K562 (cell line): ENCODE data around the gene OR2V2. TPM values are rescaled to one million over a fixed set of nuclear protein-coding genes. Genes with fewer than 3 reads are reported as not detected.
A peak's percentile ranks its signal among the peaks of the same experiment; 100 is the strongest.

Experiments used
- ATAC-seq: fragments of 200-7000 bp; cut with Tn5 transposase; 3 replicates; pipeline ENCODE4 v1.9.1; 2020; ENCODE audit warnings: moderate library complexity
- BruUV-seq: library from RNA; stranded (reverse); fragments of 400-500 nt; replicated peaks from 2 replicates; lab custom pipeline; 2021; lab: Mats Ljungman, UMichigan
- CTCF ChIA-PET: fragments of 300-600 bp; formaldehyde crosslinking; extraction: SDS; loops from one replicate; lab custom pipeline; 2021; ENCODE audit warnings: low intra/inter-chr PET ratio; lab: Yijun Ruan, JAX
- POLR2A ChIA-PET: fragments of 300-600, 350-650 bp; sonication (Branson Sonifier 250); formaldehyde crosslinking; extraction: SDS; loops from one replicate; lab custom pipeline; 2021; ENCODE audit warnings: antibody characterized with exemption, inconsistent platforms; lab: Yijun Ruan, JAX
- DNase-seq, 4 experiments: peaks; one replicate each; pipeline versions ENCODE4 v3.0.0 to v3.0.0-alpha.2; 2011 to 2018; ENCODE audit warnings: low spot score in 3 of 4, mixed read lengths in 3 of 4; ENCODE audit errors: extremely low read depth in 1 of 4
- FAIRE-seq: peaks from 2 replicates; lab custom pipeline; 2011; peaks lifted over from hg19 to GRCh38; lab: Jason Lieb, UNC
- H2AFZ ChIP-seq: 2 replicates; pipeline ENCODE4 v1.6.0; 2011; ENCODE audit warnings: low read depth, low read length, control low read depth, inconsistent platforms
- H3K27ac ChIP-seq: fragments of 200-600 bp; 3 replicates; pipeline ENCODE4 v1.8.0; 2011; ENCODE audit warnings: low read depth, mild to moderate bottlenecking, control low read depth, inconsistent platforms, low read length, moderate library complexity, mixed read lengths; ENCODE audit errors: extremely low read depth
- H3K27me3 ChIP-seq, 2 experiments: fragments of 300-600 bp in 1 of 2; 2 replicates in 1 of 2; 3 replicates in 1 of 2; pipeline versions ENCODE4 v1.6.0 to v1.8.0; 2011; ENCODE audit warnings: inconsistent platforms in 2 of 2, low read length in 2 of 2, mild to moderate bottlenecking in 1 of 2, mixed read lengths in 1 of 2, moderate library complexity in 1 of 2; ENCODE audit not compliant: control insufficient read depth in 2 of 2, insufficient read depth in 2 of 2
- H3K36me3 ChIP-seq: fragments of 300-600 bp; 3 replicates; pipeline ENCODE4 v1.8.0; 2011; ENCODE audit warnings: mild to moderate bottlenecking, low read length, inconsistent platforms; ENCODE audit not compliant: control insufficient read depth, insufficient read depth
- H3K4me1 ChIP-seq, 2 experiments: fragments of 200-600 bp in 1 of 2; replicated peaks in 1 of 2; 2 replicates in 1 of 2; 3 replicates in 1 of 2; pipeline versions ENCODE4 v1.5.1 to v1.8.0; 2011; ENCODE audit warnings: inconsistent platforms in 2 of 2, low read length in 2 of 2, mild to moderate bottlenecking in 1 of 2, mixed read lengths in 1 of 2, moderate library complexity in 1 of 2; ENCODE audit not compliant: control insufficient read depth in 2 of 2, insufficient read depth in 2 of 2
- H3K4me2 ChIP-seq: 2 replicates; pipeline ENCODE4 v1.6.1; 2011; ENCODE audit warnings: low read length, control low read depth, inconsistent platforms, mixed read lengths; ENCODE audit not compliant: insufficient read depth
- H3K4me3 ChIP-seq: fragments of 200-600 bp; sonication (generic), shearing (Covaris generic); 2 replicates; pipeline ENCODE4 v1.5.1; 2016; ENCODE audit warnings: control low read depth, inconsistent platforms
- H3K79me2 ChIP-seq: fragments of 200-600 bp; 3 replicates; pipeline ENCODE4 v1.8.0; 2011; ENCODE audit warnings: low read length, inconsistent platforms; ENCODE audit not compliant: control insufficient read depth, insufficient read depth
- H3K9ac ChIP-seq, 2 experiments: 2 replicates each; pipeline versions ENCODE4 v1.6.0 to v1.6.1; 2011; ENCODE audit warnings: low read depth in 2 of 2, low read length in 2 of 2, control low read depth in 1 of 2, inconsistent platforms in 1 of 2, mild to moderate bottlenecking in 1 of 2, mixed read lengths in 1 of 2; ENCODE audit not compliant: insufficient read depth in 1 of 2
- H3K9me1 ChIP-seq: one replicate; pipeline ENCODE4 v1.6.0; 2011; ENCODE audit warnings: inconsistent platforms, mild to moderate bottlenecking, low read length, moderate library complexity; ENCODE audit not compliant: control insufficient read depth, insufficient read depth
- H3K9me3 ChIP-seq: replicated peaks from 2 replicates; pipeline ENCODE4 v1.5.1; 2011; ENCODE audit warnings: low read depth, low read length, inconsistent platforms; ENCODE audit not compliant: control insufficient read depth, insufficient read depth
- H4K20me1 ChIP-seq: replicated peaks from 2 replicates; pipeline ENCODE4 v1.6.1; 2011; ENCODE audit warnings: low read length, inconsistent platforms, mixed read lengths; ENCODE audit not compliant: control insufficient read depth, insufficient read depth
- CCAR2 ChIP-seq: fragments of 200-400 bp; formaldehyde crosslinking; IDR thresholded peaks from 2 replicates; pipeline ENCODE4 v1.6.1; 2017; ENCODE audit warnings: mild to moderate bottlenecking, low read depth, low read length
- KLF1 ChIP-seq: fragments of 450-650 bp; IDR thresholded peaks from 2 replicates; pipeline ENCODE4 v1.6.1; 2016; ENCODE audit warnings: missing genetic modification characterization, missing compliant biosample characterization
- L3MBTL2 ChIP-seq: fragments of 450-650 bp; IDR thresholded peaks from 2 replicates; pipeline ENCODE4 v1.6.1; 2016; ENCODE audit warnings: mild to moderate bottlenecking, moderate library complexity
- LARP7 ChIP-seq: fragments of 450-650 bp; IDR thresholded peaks from 2 replicates; pipeline ENCODE4 v1.6.1; 2016
- NBN ChIP-seq: fragments of 450-650 bp; IDR thresholded peaks from 2 replicates; pipeline ENCODE4 v1.6.1; 2016; ENCODE audit warnings: low read depth, mild to moderate bottlenecking
- NFIC ChIP-seq: fragments of 450-650 bp; IDR thresholded peaks from 2 replicates; pipeline ENCODE4 v1.6.1; 2017; ENCODE audit warnings: mild to moderate bottlenecking, inconsistent platforms
- NRF1 ChIP-seq, 2 experiments: fragments of 450-650 bp; IDR thresholded peaks in 1 of 2; conservative IDR thresholded peaks in 1 of 2; 2 replicates each; pipeline ENCODE4 v1.6.1; 2014; ENCODE audit warnings: mild to moderate bottlenecking in 2 of 2
- PRPF4 ChIP-seq: fragments of 200-400 bp; formaldehyde crosslinking; IDR thresholded peaks from one replicate; pipeline ENCODE4 v1.6.1; 2017; ENCODE audit warnings: low read length, low read depth, mild to moderate bottlenecking; ENCODE audit not compliant: insufficient read depth, poor library complexity, severe bottlenecking
- PTBP1 ChIP-seq: fragments of 200-400 bp; formaldehyde crosslinking; IDR thresholded peaks from 2 replicates; pipeline ENCODE4 v1.6.1; 2017; ENCODE audit warnings: low read depth, low read length
- RAD51 ChIP-seq: fragments of 450-650 bp; IDR thresholded peaks from 2 replicates; pipeline ENCODE4 v1.7.1; 2016; ENCODE audit warnings: low read depth, mild to moderate bottlenecking, borderline replicate concordance
- WGBS: fragments of 100-300 bp; shearing (Covaris generic); methylation state at CpG from one replicate; pipeline ENCODE4 v1.1.6; 2016; ENCODE audit warnings: low coverage, mixed read lengths; ENCODE audit not compliant: insufficient coverage; ENCODE audit errors: missing lambda C conversion rate; 5-methylcytosine and 5-hydroxymethylcytosine counted together
- in situ Hi-C: fragments of 300-500 bp; cut with MboI; formaldehyde crosslinking; loops from 4 replicates; pipeline ENCODE4 v1.15.0; 2018; ENCODE audit warnings: inconsistent platforms, mixed read lengths
- intact Hi-C: fragments of 100-400 bp; cut with micrococcal nuclease; formaldehyde crosslinking; loops from 2 replicates; pipeline ENCODE4 v1.14.2; 2022
- polyA plus RNA-seq, 8 experiments: library from polyadenylated mRNA; depleted of rRNA in 4 of 8; stranded (reverse) in 5 of 8; unstranded in 3 of 8; fragments of >200 nt; fragmentation: Nextera tagmentation in 2 of 8; fragmentation: Illumina TruSeq in 1 of 8; extraction: Ambion mirVana in 2 of 8; extraction: Trizol in 1 of 8; gene quantifications; 2 replicates each; pipeline versions ENCODE4 v1.2.1 to v1.2.3, GENCODE V29; 2011 to 2014; ENCODE audit warnings: inconsistent platforms in 1 of 8, missing spikeins in 1 of 8
- total RNA-seq, 7 experiments: library from RNA; depleted of rRNA in 6 of 7; stranded (reverse); fragments of >200 nt in 6 of 7; fragmentation: Illumina TruSeq in 2 of 7; extraction: Trizol in 2 of 7; gene quantifications; 2 replicates each; pipeline versions ENCODE4 v1.2.1 to v1.2.3, GENCODE V29; 2011 to 2021; ENCODE audit warnings: low replicate concordance in 1 of 7
- TF ChIP-seq, protein P1 (sequence below), 2 experiments: fragments of 450-650 bp in 1 of 2; IDR thresholded peaks; 2 replicates each; pipeline ENCODE4 v1.6.1; 2011 to 2017; ENCODE audit warnings: low read depth in 2 of 2, antibody characterized with exemption in 1 of 2, borderline replicate concordance in 1 of 2, low read length in 1 of 2, mild to moderate bottlenecking in 1 of 2, mixed read lengths in 1 of 2; ENCODE audit not compliant: control insufficient read depth in 1 of 2

Gene OR2V2
- total and polyA plus RNA-seq, 9 of the 15 experiments (the other 6 are each of a cell fraction or from before 2014, with no cell fraction given): 0.01 TPM; not detected in 8

DNA sequence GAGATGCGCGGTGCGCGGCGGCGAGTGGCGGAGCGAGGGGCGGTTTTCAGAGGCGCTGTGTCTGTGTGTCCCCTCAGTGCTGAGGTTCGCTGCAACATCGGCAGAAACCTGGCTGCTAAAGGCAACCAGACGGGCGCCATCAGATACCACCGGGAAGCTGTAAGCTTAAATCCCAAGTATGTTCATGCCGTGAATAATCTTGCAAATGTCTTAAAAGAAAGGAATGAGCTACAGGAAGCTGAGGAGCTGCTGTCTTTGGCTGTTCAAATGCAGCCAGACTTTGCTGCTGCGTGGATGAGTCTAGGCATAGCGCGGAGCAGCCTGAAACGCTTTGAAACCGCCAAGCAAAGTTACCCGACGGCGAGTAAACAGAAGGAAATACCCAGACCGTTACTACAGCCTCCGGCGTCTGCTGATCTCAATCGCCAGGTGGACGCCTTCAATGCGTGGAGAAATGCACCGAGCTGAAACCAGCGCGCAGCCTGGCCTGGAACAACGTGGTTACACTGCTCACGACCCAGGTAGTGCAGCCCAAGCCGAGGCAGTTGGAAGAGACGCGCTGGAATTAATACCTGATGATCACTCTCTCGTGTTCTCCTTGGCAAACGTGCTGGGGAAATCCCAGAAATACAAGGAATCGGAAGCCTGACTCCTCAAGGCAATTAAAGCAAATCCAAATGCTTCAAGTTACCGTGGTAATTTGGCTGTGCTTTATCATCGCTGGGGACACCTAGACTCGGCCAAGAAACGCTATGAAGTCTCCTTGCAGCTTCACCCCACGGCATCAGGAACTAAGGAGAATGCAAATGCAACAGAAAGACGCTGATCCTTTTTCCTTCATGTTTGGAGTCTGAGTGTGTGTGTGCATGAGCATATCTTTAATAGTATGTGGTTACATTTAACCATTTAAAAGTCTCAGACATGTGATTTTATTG lies 32.3 kb upstream of the OR2V2 start:
- WGBS: 58% methylated on average over 43 of the region's 47 CpGs
- BruUV-seq: no TSS peak
- intact Hi-C loops: no loop called here
- TF ChIP-seq NRF1 (conservative IDR thresholded peaks at IDR 0.05 in 1 of 2, IDR thresholded peaks at IDR 0.05 in 1 of 2): peak in 1 of 2 experiments; percentile 29; a peak in 1 of 4 replicates
- TF ChIP-seq RAD51: no peak
- peak; percentile 44; the same call in 1 of the 2 replicates for TF ChIP-seq L3MBTL2
- no peak for TF ChIP-seq NBN
- TF ChIP-seq CCAR2: no peak
- TF ChIP-seq PRPF4: no peak
- no peak for TF ChIP-seq LARP7
- TF ChIP-seq, protein P1, sequence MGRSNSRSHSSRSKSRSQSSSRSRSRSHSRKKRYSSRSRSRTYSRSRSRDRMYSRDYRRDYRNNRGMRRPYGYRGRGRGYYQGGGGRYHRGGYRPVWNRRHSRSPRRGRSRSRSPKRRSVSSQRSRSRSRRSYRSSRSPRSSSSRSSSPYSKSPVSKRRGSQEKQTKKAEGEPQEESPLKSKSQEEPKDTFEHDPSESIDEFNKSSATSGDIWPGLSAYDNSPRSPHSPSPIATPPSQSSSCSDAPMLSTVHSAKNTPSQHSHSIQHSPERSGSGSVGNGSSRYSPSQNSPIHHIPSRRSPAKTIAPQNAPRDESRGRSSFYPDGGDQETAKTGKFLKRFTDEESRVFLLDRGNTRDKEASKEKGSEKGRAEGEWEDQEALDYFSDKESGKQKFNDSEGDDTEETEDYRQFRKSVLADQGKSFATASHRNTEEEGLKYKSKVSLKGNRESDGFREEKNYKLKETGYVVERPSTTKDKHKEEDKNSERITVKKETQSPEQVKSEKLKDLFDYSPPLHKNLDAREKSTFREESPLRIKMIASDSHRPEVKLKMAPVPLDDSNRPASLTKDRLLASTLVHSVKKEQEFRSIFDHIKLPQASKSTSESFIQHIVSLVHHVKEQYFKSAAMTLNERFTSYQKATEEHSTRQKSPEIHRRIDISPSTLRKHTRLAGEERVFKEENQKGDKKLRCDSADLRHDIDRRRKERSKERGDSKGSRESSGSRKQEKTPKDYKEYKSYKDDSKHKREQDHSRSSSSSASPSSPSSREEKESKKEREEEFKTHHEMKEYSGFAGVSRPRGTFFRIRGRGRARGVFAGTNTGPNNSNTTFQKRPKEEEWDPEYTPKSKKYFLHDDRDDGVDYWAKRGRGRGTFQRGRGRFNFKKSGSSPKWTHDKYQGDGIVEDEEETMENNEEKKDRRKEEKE (IDR thresholded peaks at IDR 0.05; ENCODE audit: borderline replicate concordance in 1 of 2, control insufficient read depth in 1 of 2, low read depth in 2 of 2, low read length in 1 of 2): no peak
- TF ChIP-seq NFIC: no peak
- no peak for TF ChIP-seq PTBP1
- no peak for TF ChIP-seq KLF1

More for the DNA sequence above, 32.3 kb upstream of the OR2V2 start:
- ATAC-seq: peak; percentile 46
- peak overlapping the region; percentile 85 for H2AFZ ChIP-seq
- H3K4me1 ChIP-seq: peaks cover 0 to 12% of the 10 kb centered on the region in 2 experiments; a peak in 4 of 5 replicates
- in situ Hi-C loops: no loop called here
- H3K4me3 ChIP-seq: no peak overlapping the region
- H3K27me3 ChIP-seq: no peaks in the 10 kb centered on the region; a peak in 1 of 5 replicates
- ChIA-PET POLR2A (interaction anchor here (0.6 to 0.9 kb wide), 4 partner anchors 13 to 241 kb away, joined by 3 to 5 read pairs (median 4); no protein-coding TSS in a partner anchor), CTCF (no interaction called here)
- peak; percentile 35 for FAIRE-seq
- H3K9me1 ChIP-seq: no peaks in the 10 kb centered on the region
- no peak for DNase-seq
- no peaks in the 10 kb centered on the region for H3K79me2 ChIP-seq
- peak overlapping the region in 1 of 2 experiments; percentile 73; a peak in 1 of 4 replicates for H3K9ac ChIP-seq
- H3K36me3 ChIP-seq: no peaks in the 10 kb centered on the region
- no peaks in the 10 kb centered on the region for H4K20me1 ChIP-seq
- peak overlapping the region; percentile 54 for H3K4me2 ChIP-seq
- no peaks in the 10 kb centered on the region for H3K9me3 ChIP-seq
- no peak overlapping the region; the same call in 2 of the 3 replicates for H3K27ac ChIP-seq
